ENCODE data around the gene EFCAB6. TPM values are rescaled to one million over a fixed set of nuclear protein-coding genes. Genes with fewer than 3 reads are reported as not detected.

The EFCAB6 gene
- total RNA-seq, 1 experiment from 2014 or later: not detected

DNA sequence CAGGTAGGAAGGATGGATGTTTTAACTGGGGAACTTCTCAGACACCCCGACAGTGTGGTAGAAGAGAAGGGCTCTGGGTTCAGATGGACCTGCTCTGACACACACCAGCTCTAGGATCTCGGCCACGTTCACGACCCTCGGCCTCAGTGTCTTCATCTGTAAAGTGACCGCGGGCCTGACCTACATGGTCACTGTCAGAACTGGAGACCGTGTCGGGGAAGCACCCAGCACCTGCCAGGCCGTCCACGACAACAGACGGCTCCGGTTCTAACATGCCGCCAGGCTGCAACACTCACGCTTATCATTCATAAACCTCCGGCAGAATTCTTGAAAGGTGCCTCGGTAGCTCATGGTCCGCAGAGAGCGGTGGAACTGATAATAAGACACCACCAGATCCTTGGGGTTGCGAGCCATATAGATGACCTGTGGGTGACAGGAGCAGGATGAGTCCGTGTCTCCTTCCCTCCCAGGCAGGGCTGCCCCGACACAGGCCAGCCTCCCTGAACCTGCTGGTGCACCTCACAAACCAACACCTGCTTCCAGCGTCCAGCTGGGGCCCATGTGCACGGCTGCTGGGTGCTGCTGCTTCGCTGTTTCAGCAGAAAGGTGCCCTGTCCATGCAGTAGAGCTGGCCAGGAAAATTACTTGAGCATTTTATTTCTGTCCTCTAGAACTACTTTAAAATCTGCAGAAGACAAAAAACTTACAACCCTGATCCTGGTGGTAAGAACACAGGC, 26.6 kb upstream of the EFCAB6 start:
- intact Hi-C loops (cut with micrococcal nuclease; ENCODE audit: unreplicated experiment): no loop called here
- Histone ChIP-seq H3K4me3 (ENCODE audit: low read depth, low read length) (no peak overlapping the region), H3K9me3 (no peaks in the 10 kb centered on the region), H3K36me3 (ENCODE audit: control insufficient read depth, insufficient read depth, low read length) (no peaks in the 10 kb centered on the region), H3K4me1 (no peaks in the 10 kb centered on the region), H3K27me3 (replicated peaks; ENCODE audit: control insufficient read depth, insufficient read depth, low read length) (no peaks in the 10 kb centered on the region)
- Mint-ChIP-seq H3K36me3 (ENCODE audit: insufficient read depth, unreplicated experiment) (no peaks in the 10 kb centered on the region), H3K9me3 (ENCODE audit: unreplicated experiment) (no peaks in the 10 kb centered on the region), H3K4me1 (ENCODE audit: low read depth, unreplicated experiment) (no peaks in the 10 kb centered on the region), H3K27me3 (ENCODE audit: insufficient read depth, unreplicated experiment) (peaks cover 8% of the 10 kb centered on the region), H3K4me3 (ENCODE audit: unreplicated experiment) (no peak overlapping the region), H3K27ac (ENCODE audit: unreplicated experiment) (no peak overlapping the region)
- TF ChIP-seq, protein P1, sequence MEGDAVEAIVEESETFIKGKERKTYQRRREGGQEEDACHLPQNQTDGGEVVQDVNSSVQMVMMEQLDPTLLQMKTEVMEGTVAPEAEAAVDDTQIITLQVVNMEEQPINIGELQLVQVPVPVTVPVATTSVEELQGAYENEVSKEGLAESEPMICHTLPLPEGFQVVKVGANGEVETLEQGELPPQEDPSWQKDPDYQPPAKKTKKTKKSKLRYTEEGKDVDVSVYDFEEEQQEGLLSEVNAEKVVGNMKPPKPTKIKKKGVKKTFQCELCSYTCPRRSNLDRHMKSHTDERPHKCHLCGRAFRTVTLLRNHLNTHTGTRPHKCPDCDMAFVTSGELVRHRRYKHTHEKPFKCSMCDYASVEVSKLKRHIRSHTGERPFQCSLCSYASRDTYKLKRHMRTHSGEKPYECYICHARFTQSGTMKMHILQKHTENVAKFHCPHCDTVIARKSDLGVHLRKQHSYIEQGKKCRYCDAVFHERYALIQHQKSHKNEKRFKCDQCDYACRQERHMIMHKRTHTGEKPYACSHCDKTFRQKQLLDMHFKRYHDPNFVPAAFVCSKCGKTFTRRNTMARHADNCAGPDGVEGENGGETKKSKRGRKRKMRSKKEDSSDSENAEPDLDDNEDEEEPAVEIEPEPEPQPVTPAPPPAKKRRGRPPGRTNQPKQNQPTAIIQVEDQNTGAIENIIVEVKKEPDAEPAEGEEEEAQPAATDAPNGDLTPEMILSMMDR (IDR thresholded peaks at IDR 0.05; ENCODE audit: insufficient read depth in 1 of 2, low read depth in 1 of 2, low read length in 1 of 2, severe bottlenecking in 1 of 2, unreplicated experiment in 1 of 2): no peak
- ChIA-PET POLR2A (no interaction called here), CTCF (no interaction called here)
- no peak for DNase-seq
- no TSS peak for BruUV-seq (replicated peaks)

DNA sequence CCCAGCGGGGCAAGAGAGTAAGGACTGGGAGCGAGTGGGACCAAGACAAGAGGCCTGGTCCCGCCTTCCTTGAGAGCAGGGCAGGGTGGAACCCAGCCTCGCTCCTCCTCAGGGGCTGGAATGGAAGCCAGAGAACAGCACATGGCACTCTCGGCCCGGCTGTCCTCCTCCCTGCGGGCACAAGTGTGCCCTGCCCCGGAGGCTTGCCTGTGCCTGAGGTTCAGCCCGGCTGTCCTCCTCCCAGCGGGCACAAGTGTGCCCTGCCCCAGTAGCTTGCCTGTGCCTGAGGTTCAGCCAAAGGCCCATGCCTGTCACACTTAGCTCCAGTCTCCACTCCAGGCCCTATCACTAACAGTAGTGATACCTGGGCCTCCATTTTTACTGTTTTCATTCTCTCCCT, 26.1 kb upstream of the EFCAB6 start:
- Mint-ChIP-seq H3K4me3 (ENCODE audit: unreplicated experiment) (no peak overlapping the region), H3K27me3 (ENCODE audit: insufficient read depth, unreplicated experiment) (peaks cover 8% of the 10 kb centered on the region), H3K4me1 (ENCODE audit: low read depth, unreplicated experiment) (no peaks in the 10 kb centered on the region), H3K36me3 (ENCODE audit: insufficient read depth, unreplicated experiment) (no peaks in the 10 kb centered on the region), H3K27ac (ENCODE audit: unreplicated experiment) (no peak overlapping the region), H3K9me3 (ENCODE audit: unreplicated experiment) (no peaks in the 10 kb centered on the region)
- H3K4me1 ChIP-seq: no peaks in the 10 kb centered on the region
- H3K4me3 ChIP-seq (ENCODE audit: low read depth, low read length): no peak overlapping the region
- BruUV-seq (replicated peaks): no TSS peak
- H3K9me3 ChIP-seq: no peaks in the 10 kb centered on the region
- intact Hi-C loops (cut with micrococcal nuclease; ENCODE audit: unreplicated experiment): no loop called here
- no peaks in the 10 kb centered on the region for H3K36me3 ChIP-seq (ENCODE audit: control insufficient read depth, insufficient read depth, low read length)
- TF ChIP-seq, protein P1 (IDR thresholded peaks at IDR 0.05; ENCODE audit: insufficient read depth in 1 of 2, low read depth in 1 of 2, low read length in 1 of 2, severe bottlenecking in 1 of 2, unreplicated experiment in 1 of 2): no peak
- no peak for DNase-seq
- H3K27me3 ChIP-seq (replicated peaks; ENCODE audit: control insufficient read depth, insufficient read depth, low read length): no peaks in the 10 kb centered on the region; the same call in 1 of the 2 replicates
- POLR2A ChIA-PET: no interaction called here
- CTCF ChIA-PET: no interaction called here

DNA sequence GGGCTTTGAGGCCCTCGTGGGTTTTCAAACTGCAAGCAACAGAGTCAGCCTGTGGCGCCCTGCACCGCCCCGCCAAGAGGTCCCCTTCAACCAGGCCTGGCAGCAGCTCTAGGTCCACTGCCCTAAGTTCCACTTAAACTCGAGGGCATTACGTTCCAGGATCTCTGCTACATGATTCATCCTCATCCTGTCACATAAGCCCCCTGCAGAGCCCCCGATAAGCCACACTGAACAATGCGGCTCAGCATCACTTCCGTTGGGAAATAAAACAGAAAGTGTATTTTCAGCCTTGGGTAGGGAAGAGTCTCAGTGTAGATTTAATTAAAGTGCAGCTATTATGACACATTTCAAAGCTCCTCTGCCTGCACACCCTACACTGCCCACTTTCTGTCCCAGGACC, 25.6 kb upstream of the EFCAB6 start:
- BruUV-seq (replicated peaks): no TSS peak
- H3K4me1 Mint-ChIP-seq (ENCODE audit: low read depth, unreplicated experiment): no peaks in the 10 kb centered on the region
- no peak for DNase-seq
- Histone ChIP-seq H3K9me3 (no peaks in the 10 kb centered on the region), H3K36me3 (ENCODE audit: control insufficient read depth, insufficient read depth, low read length) (no peaks in the 10 kb centered on the region), H3K4me3 (ENCODE audit: low read depth, low read length) (no peak overlapping the region), H3K27me3 (replicated peaks; ENCODE audit: control insufficient read depth, insufficient read depth, low read length) (no peaks in the 10 kb centered on the region; the same call in 1 of the 2 replicates), H3K4me1 (no peaks in the 10 kb centered on the region)
- H3K27me3 Mint-ChIP-seq (ENCODE audit: insufficient read depth, unreplicated experiment): peaks cover 13% of the 10 kb centered on the region
- H3K9me3 Mint-ChIP-seq (ENCODE audit: unreplicated experiment): no peaks in the 10 kb centered on the region
- POLR2A ChIA-PET: no interaction called here
- H3K27ac Mint-ChIP-seq (ENCODE audit: unreplicated experiment): no peak overlapping the region
- no peak overlapping the region for H3K4me3 Mint-ChIP-seq (ENCODE audit: unreplicated experiment)
- TF ChIP-seq, protein P1 (IDR thresholded peaks at IDR 0.05; ENCODE audit: insufficient read depth in 1 of 2, low read depth in 1 of 2, low read length in 1 of 2, severe bottlenecking in 1 of 2, unreplicated experiment in 1 of 2): no peak
- intact Hi-C loops (cut with micrococcal nuclease; ENCODE audit: unreplicated experiment): no loop called here
- CTCF ChIA-PET: no interaction called here
- H3K36me3 Mint-ChIP-seq (ENCODE audit: insufficient read depth, unreplicated experiment): no peaks in the 10 kb centered on the region

Data from Caco-2 (cell line).